Right lobe of liver (tissue), 4 donors: Measurements from ENCODE around the gene AKR1B15.

Source experiments
- CTCF ChIP-seq, 4 donors: fragments of 200-600 bp in 3 of 4; fragments of 450-650 bp in 1 of 4; IDR thresholded peaks; one replicate each; pipeline versions ENCODE4 v1.5.1 to v1.8.0; 2016 to 2022; ENCODE audit warnings: antibody characterized with exemption in 4 of 4, mild to moderate bottlenecking in 2 of 4
- POLR2A ChIP-seq: fragments of 450-650 bp; IDR thresholded peaks from one replicate; pipeline ENCODE4 v1.6.1; 2017; ENCODE audit warnings: antibody characterized with exemption, mild to moderate bottlenecking
- donor health status: DM: no; HTN: no; CAD: no.
- donor health status: DM: no; HTN: no; CAD: no.
- donor health status: DM: no; HTN: yes; CAD: no.

- TF ChIP-seq POLR2A (no peak), CTCF (IDR thresholded peaks at IDR 0.05) (no peak)
Observed at GRCh38 chr7:134558370-134558769, 9.5 kb downstream of the AKR1B15 start.
